NCI-H1417 (cell line): Measurements from ENCODE around the gene KLRF2.
A peak's percentile ranks its signal among the peaks of the same experiment; 100 is the strongest.

ENCODE experiments used
- DNase-seq, 3 experiments: peaks; one replicate each; lab custom pipeline; 2025; lab: John Stamatoyannopoulos, UW

Gene KLRF2

GRCh38 chr12:9936591-9936990, 55.3 kb downstream of the KLRF2 start:
- DNase-seq = no peak

DNA sequence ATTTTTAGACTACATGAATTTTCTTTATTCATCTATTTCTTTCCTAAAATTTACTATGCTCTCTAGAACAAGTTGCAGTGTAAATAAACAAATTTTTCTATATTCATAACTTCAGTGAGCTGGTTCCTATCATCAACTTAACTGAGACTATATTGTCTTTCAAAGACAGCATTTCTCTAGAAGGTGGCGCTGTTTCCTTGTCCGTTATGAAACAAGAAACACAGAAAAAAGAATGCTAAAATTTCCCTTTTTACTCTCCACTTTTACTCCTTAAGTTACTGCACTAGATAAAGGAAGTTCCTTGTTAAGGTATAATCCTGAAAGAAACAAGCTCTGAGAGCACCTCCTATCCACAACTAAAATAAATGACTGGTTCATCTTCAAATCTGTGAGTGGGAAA, 59.1 kb downstream of the KLRF2 start:
- DNase-seq = no peak

GRCh38 chr12:9941838-9942237, 60.5 kb downstream of the KLRF2 start:
- peak in 1 of 3 experiments; percentile 28 for DNase-seq

- no peak for DNase-seq
Measured at GRCh38 chr12:9943240-9943639, 62.0 kb downstream of the KLRF2 start.

- no peak for DNase-seq
Measured at GRCh38 chr12:9944391-9944790, 63.1 kb downstream of the KLRF2 start.
